GM21576 (cell line): ENCODE results near the gene BANF2.
A peak's percentile ranks its signal among the peaks of the same experiment; 100 is the strongest.
"Not testable (repeated sequence)": the region's sequence is repeated elsewhere in the genome, so short reads cannot be mapped to it uniquely, and the experiment has no call there.

Experiments used
- ATAC-seq: cut with Tn5 transposase; IDR thresholded peaks from one replicate; pipeline ENCODE4 v1.9.1; 2021; ENCODE audit warnings: mild to moderate bottlenecking, moderate library complexity; ENCODE audit not compliant: unreplicated experiment

Gene BANF2

GRCh38 chr20:17761604-17762003 is 61.8 kb downstream of the BANF2 start:
- ATAC-seq, result no peak

- ATAC-seq, result no peak
These were observed 62.6 kb downstream of the BANF2 start for GRCh38 chr20:17762243-17762872.

GRCh38 chr20:17762873-17763557 is 63.2 kb downstream of the BANF2 start:
- no peak for ATAC-seq

DNA sequence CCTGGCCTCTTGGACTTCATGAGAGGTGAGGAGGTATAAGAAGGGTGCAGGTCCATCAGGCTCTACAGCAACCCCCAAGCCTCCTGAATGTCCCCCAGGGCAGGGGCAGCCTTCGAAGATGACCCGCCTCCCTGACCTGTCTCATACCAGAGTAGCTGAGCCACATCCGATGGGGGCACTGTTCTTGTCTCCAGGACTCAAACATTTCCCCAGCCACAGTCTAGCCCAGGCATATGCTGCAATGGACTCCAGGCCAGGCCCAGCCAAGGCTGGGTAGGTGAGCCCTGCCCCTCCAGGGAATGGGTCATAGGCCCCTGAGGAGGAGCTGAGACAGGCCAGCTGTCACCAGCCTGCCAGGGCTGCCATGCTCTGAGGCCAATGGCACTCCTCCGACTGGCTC is 65.3 kb downstream of the BANF2 start:
- no peak for ATAC-seq

DNA sequence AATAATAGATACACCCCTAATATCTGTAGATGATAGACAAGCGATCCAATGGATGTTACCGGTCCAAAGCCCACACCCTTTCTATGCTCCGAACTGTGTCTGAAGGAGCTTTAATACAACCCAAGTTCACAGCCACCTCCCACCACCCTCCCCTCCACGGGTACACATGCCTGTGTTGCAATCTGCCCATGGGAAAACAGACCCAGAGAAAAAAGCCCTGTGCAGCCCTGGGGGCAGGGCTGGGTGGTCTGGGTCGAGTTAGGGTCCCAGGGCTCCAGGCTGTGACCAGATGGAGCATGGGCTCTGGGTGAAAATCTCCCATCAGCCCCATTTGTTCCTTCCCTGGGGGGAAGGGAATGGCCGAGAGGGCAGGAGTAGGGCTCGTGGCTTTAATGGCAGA is 65.8 kb downstream of the BANF2 start:
- no peak for ATAC-seq

DNA sequence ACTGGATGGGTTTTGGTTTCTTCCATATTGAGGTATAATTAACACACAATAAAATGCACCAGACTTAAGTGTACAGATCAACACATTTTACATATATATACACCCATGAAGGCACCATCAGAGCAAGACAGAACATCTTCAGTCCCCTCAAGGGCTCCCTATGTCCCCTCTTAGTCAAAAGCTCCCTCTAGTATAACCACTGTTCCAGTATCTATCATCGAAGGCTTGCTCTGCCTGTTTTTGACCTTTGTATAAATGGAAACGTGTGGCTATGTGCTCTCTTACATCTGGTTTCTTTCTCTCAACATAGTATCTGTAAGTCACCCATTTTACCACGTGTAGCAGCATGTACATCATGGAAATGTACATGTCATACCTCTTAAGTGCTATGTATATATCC is 66.5 kb downstream of the BANF2 start:
- ATAC-seq, result no peak

- no peak for ATAC-seq
These were observed 67.9 kb downstream of the BANF2 start for GRCh38 chr20:17767624-17768023.

DNA sequence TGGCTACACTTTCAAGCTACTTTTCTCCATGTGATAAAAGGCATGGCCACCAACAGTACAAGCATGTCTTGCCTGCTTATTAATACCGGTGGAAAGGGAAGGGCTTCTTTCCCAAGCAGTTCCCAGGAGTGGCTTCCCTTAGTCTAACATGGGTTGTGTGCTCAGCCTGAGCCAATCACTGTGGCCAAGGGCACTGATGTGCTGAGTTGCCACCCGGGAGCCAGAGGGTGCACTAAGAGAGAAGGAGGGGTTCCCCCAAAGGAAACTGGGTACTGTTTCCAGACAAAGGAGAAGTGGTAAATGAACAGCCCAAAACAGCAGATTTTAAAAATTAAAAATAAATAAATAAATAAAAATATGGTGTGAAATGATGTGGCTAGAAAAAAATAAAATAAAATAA is 68.5 kb downstream of the BANF2 start:
- no peak for ATAC-seq

DNA sequence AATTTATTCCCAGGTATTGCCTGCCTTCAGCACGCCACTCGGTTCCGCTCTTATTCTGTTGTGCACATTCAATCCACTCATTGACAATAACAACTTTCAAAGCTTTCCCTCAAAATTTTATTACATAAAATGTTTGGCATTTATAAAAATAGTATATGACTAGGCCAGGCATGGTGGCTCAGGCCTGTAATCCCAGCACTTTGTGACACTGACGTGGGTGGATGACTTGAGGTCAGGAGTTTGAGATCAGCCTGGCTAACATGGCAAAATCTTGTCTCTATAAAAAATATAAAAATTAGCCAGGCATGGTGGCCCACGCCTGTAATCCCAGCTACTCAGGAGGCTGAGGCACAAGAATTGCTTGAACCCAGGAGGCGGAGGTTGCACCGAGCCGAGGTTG is 70.0 kb downstream of the BANF2 start:
- not testable (repeated sequence) for ATAC-seq

- ATAC-seq, result no peak
These were observed 71.6 kb downstream of the BANF2 start for GRCh38 chr20:17771206-17772004.

- no peak for ATAC-seq
These were observed 72.2 kb downstream of the BANF2 start for GRCh38 chr20:17772005-17772343.

DNA sequence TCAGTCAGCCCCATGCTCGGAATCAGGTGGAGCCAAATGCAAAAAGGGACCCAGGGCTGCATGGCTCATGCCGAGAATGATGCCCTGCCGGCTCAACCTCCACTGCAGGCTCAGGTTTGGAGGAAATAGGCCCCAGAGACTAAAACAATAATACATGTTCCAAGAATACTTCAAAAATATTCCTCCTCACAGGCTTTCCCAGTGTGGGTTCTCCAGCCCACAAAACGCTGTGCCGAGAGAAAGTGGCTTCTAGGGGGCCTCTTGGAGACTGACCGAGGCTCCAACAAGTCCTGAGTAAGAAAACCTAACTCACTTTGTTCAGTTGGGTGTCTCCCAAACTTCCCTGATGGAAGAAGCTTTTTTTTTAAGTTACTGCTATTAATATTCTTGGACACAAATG is 73.9 kb downstream of the BANF2 start:
- ATAC-seq, result no peak

DNA sequence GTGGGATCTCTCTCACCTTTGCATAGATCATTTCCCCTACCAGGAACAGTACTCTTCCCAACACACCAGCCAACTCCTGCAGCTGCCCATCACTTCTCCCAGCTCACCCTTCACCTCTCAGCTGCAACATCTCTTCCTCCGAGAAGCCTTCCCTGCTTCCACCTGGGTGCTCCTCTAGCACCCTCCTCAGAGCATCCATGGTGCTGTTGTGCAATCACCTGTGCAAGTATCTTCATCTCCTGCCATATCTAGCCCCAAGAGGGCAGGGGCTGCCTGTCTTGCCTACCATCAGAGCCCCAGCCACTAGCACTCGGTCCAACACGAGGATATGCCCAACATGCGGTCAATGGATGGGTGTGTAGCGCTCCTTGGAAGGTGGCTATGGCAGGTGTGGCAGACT is 75.8 kb downstream of the BANF2 start:
- no peak for ATAC-seq

DNA sequence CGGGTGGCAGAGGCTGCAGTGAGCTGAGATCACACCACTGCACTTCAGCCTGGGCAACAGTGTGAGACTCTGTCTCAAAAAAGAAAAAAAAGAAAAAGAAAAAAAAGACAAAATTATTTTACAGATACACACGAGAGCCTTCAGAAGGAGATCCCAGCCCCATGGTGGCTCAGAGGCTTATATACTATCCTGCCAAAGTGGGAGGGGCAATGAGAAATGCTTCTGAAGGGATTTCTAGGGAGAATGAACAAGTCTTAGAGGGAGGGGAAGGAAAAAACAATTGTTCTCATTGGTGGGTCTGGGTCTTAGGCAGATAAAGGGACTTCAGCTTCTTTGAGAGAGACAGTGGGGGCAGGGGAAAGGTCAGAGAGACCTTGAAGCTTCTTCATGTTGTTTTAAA is 76.8 kb downstream of the BANF2 start:
- ATAC-seq, result no peak

DNA sequence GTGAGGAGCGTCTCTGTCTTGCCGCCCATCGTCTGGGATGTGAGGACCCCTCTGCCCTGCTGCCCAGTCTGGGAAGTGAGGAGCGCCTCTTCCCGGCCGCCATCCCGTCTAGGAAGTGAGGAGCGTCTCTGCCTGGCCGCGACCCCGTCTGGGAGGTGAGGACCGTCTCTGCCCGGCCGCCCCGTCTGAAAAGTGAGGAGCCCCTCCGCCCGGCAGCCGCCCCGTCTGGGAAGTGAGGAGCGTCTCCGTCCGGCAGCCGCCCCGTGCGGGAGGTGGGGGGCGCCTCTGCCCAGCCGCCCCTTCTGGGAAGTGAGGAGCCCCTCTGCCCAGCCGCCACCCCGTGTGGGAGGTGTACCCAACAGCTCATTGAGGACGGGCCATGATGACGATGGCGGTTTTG is 79.2 kb downstream of the BANF2 start:
- ATAC-seq, result not testable (repeated sequence)

GRCh38 chr20:17782768-17783167 is 83.0 kb downstream of the BANF2 start:
- peak; percentile 97 for ATAC-seq

- no peak for ATAC-seq
These were observed 83.9 kb downstream of the BANF2 start for GRCh38 chr20:17783671-17784070.

DNA sequence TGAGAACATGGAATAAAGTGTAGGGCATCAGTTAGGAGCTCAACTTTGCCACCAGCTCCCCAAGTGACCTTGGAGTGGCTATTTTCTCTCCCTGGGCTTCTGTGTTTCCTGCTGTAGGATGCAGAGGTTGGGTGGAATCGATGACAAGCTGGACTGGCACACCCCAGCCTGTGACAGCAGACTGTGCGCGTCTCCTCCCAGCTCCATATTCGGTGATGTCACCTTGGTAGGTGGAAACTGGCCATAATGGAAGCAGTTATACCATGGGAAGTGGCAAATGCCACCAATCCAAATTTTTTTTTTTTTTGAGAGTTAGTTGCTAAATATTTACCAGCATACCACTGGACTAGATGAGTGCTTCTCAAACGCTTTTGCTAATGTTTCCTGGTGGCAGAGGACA is 85.2 kb downstream of the BANF2 start:
- no peak for ATAC-seq
